ENCODE measurements around the gene RPS8.
"Not testable (repeated sequence)": the region's sequence is repeated elsewhere in the genome, so short reads cannot be mapped to it uniquely, and the experiment has no call there.

Gene RPS8

GRCh38 chr1:44817771-44818495 is 42.6 kb downstream of the RPS8 start:
- H3K36me3 Mint-ChIP-seq (ENCODE audit: low read depth): peaks cover 21% of the 10 kb centered on the region
- peak overlapping the region; percentile 37 for H3K4me3 Mint-ChIP-seq
- peaks cover 57% of the 10 kb centered on the region for H3K4me1 Mint-ChIP-seq
- H3K9me3 Mint-ChIP-seq: no peaks in the 10 kb centered on the region
- H3K27me3 Mint-ChIP-seq: no peaks in the 10 kb centered on the region
- H3K27ac Mint-ChIP-seq: peak overlapping the region; percentile 33
- no peak for ATAC-seq
- DNase-seq: no peak

- H3K27me3 Mint-ChIP-seq: no peaks in the 10 kb centered on the region
- peaks cover 50% of the 10 kb centered on the region for H3K4me1 Mint-ChIP-seq
- DNase-seq (no peak), ATAC-seq (no peak)
- H3K27ac Mint-ChIP-seq: peak overlapping the region; percentile 100
- no peaks in the 10 kb centered on the region for H3K9me3 Mint-ChIP-seq
- H3K4me3 Mint-ChIP-seq: peak overlapping the region; percentile 86
- peaks cover 17% of the 10 kb centered on the region for H3K36me3 Mint-ChIP-seq (ENCODE audit: low read depth)
These were observed 43.9 kb downstream of the RPS8 start for GRCh38 chr1:44819196-44819607.

- H3K27ac Mint-ChIP-seq: peak overlapping the region; percentile 100
These were observed 44.4 kb downstream of the RPS8 start for GRCh38 chr1:44819608-44820327.

DNA sequence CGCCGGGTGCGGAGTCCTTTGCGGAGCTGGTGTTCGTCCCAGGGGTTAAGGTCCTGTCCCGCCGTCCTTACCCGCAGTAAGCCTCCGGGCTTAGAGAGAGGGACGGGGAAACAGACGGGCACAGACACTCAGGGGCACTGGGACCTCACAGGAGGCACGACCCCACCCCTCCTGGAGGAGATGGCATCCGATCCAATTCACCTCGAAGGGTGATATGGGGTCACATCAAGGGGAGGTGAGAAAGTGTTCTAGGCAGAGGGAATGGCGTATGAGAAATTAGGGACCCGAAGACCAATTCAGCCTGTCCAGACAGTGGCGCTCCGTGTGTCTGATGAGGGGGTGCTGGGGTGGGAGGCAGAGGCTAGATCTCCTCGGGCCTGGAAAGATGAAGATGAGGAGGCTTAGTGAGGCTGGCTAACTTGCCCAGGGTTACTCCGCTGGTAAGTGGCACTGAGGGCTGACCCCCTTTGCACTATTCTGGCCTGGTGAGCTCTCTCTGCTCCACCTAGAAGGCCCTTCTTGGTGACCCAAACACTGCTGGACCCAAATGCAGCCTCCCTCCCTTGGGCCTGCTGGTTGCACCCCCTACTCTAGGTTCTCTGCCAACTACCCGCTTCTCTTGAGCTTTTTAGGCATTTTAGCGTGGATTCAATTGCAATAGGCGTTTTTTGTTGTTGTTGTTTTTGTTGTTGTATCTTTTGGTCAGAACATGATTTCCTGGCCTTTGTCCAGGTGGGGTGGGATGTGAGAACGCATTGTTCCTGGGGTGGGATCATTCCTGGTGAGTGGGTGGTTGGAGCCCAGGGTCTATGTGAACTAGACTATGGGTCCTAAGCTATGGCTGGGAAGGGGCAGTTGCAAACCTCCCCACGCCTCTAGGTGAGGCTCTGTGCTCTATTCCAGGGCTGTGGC is 45.2 kb downstream of the RPS8 start:
- Mint-ChIP-seq H3K36me3 (ENCODE audit: low read depth) (peaks cover 8% of the 10 kb centered on the region), H3K27ac (peak overlapping the region; percentile 100), H3K9me3 (no peaks in the 10 kb centered on the region), H3K4me1 (peaks cover 36% of the 10 kb centered on the region), H3K4me3 (peak overlapping the region; percentile 86), H3K27me3 (no peaks in the 10 kb centered on the region)
- no peak for ATAC-seq
- DNase-seq: no peak

More at GRCh38 chr1:44819608-44820327, 44.4 kb downstream of the RPS8 start:
- Mint-ChIP-seq H3K36me3 (ENCODE audit: low read depth) (peaks cover 16% of the 10 kb centered on the region), H3K4me1 (peaks cover 44% of the 10 kb centered on the region), H3K4me3 (peak overlapping the region; percentile 86), H3K27me3 (no peaks in the 10 kb centered on the region), H3K9me3 (no peaks in the 10 kb centered on the region)
- ATAC-seq: peak; percentile 97
- peak; percentile 82 for DNase-seq

- H3K27me3 Mint-ChIP-seq: no peaks in the 10 kb centered on the region
- H3K4me1 Mint-ChIP-seq: peaks cover 35% of the 10 kb centered on the region
- H3K27ac Mint-ChIP-seq: peak overlapping the region; percentile 100
- no peaks in the 10 kb centered on the region for H3K9me3 Mint-ChIP-seq
- H3K36me3 Mint-ChIP-seq (ENCODE audit: low read depth): peaks cover 5% of the 10 kb centered on the region
- DNase-seq (no peak), ATAC-seq (no peak)
- H3K4me3 Mint-ChIP-seq: peak overlapping the region; percentile 86
These were observed 45.9 kb downstream of the RPS8 start for GRCh38 chr1:44821240-44821715.

DNA sequence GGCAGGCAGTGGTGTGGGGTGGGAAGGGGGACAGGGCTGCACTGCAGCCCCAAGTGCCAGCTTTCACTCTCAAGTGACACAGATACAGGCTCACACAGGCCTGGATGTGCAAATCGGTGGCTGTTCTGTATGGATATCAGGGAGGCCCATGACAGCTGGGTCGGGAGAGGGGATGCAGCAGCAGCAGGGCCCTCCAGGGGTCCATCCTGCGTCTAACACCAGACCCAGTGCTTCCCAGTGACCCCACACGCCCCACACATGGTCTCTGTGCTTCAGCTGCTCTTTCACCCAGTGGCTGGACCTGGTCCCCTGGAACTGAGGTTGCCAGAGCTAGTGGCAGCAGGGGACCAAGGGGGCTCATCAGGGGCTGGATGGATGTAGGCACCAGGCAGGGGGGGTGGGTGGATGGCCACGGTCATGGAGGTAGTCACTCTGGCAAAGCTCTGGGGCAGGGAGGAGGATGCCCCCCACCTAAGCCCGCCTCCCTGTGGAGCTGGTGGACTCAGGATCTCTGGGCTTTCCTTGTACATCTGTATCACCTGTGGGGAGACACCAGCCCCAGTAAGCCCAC is 46.9 kb downstream of the RPS8 start:
- H3K36me3 Mint-ChIP-seq (ENCODE audit: low read depth): peaks cover 2% of the 10 kb centered on the region
- peaks cover 34% of the 10 kb centered on the region for H3K4me1 Mint-ChIP-seq
- H3K4me3 Mint-ChIP-seq: no peak overlapping the region
- no peak overlapping the region for H3K27ac Mint-ChIP-seq
- H3K27me3 Mint-ChIP-seq: no peaks in the 10 kb centered on the region
- ATAC-seq: no peak
- no peak for DNase-seq
- H3K9me3 Mint-ChIP-seq: no peaks in the 10 kb centered on the region

GRCh38 chr1:44822981-44823451 is 47.7 kb downstream of the RPS8 start:
- H3K36me3 Mint-ChIP-seq (ENCODE audit: low read depth): no peaks in the 10 kb centered on the region
- ATAC-seq (no peak), DNase-seq (no peak)
- H3K4me1 Mint-ChIP-seq: peaks cover 27% of the 10 kb centered on the region
- no peaks in the 10 kb centered on the region for H3K27me3 Mint-ChIP-seq
- H3K27ac Mint-ChIP-seq: no peak overlapping the region
- no peak overlapping the region for H3K4me3 Mint-ChIP-seq
- H3K9me3 Mint-ChIP-seq: no peaks in the 10 kb centered on the region

DNA sequence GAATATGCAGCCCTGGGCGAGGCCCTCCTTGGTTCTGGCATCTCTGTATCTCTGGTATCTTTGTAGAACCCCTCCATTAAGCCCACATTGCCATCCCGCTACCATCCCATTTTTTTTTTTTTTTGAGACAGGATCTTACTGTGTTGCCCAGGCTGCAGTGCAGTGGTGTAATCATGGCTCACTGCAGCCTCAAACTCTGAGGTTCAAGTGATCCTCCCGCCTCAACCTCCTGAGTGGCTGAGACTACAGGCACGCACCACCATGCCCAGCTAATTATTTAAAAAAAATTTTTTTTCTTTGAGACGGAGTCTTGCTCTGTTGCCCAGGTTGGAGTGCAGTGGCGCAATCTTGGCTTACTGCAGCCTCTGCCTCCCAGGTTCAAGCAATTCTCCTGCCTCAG is 49.1 kb downstream of the RPS8 start:
- H3K27ac Mint-ChIP-seq: not testable (repeated sequence)

GRCh38 chr1:44826375-44827196 is 51.2 kb downstream of the RPS8 start:
- H3K36me3 Mint-ChIP-seq (ENCODE audit: low read depth): no peaks in the 10 kb centered on the region
- no peak for ATAC-seq
- no peak for DNase-seq
- H3K27ac Mint-ChIP-seq: no peak overlapping the region
- H3K4me1 Mint-ChIP-seq: no peaks in the 10 kb centered on the region
- no peaks in the 10 kb centered on the region for H3K27me3 Mint-ChIP-seq
- H3K9me3 Mint-ChIP-seq: no peaks in the 10 kb centered on the region
- no peak overlapping the region for H3K4me3 Mint-ChIP-seq

More for the DNA sequence above, 49.1 kb downstream of the RPS8 start:
- not testable (repeated sequence) for ATAC-seq; H3K27me3 Mint-ChIP-seq; DNase-seq; H3K4me3 Mint-ChIP-seq; H3K9me3 Mint-ChIP-seq; H3K36me3 Mint-ChIP-seq (ENCODE audit: low read depth)
- H3K4me1 Mint-ChIP-seq: peaks cover 15% of the 10 kb centered on the region

DNA sequence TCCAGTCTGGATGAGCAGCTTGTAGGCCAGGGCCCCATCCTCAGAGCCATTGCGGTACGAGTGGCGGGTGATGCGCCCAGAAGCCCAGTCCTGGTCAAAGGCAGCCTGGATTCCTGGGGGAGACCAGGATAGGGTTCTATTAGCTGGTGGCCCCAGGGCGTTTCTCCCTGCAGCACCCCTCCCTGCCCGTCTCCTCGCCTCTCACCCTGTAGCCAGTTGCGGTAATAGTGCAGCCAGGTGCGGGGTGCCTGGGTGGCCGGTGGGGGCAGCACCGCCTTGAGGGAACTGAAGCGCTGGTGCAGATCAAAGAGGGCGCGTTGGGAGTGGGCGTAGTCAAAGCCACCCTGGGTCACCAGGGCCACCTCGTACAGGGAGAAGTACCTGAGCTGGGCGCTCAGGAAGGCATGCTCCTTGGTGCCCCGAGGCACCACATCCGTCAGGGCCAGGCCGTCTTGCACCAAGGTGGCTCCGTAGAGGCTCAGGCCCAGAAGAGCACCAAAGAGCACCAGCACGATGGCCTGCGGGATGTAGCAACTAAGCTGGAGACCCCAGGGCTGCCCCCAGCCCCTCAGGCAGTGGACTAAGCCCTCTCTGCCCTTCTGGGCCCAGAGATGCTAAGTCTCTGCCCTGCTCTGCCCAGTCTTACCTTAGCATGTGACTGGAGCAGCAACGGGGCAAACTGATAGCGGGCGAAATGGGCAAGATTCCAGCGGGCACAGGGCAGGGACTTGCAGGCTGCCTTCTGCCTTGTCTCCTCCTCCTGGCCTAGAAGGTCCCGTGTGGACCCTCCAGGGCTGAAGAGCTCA is 52.1 kb downstream of the RPS8 start:
- ATAC-seq (no peak), DNase-seq (no peak)
- no peaks in the 10 kb centered on the region for H3K36me3 Mint-ChIP-seq (ENCODE audit: low read depth)
- H3K27me3 Mint-ChIP-seq: no peaks in the 10 kb centered on the region
- no peaks in the 10 kb centered on the region for H3K9me3 Mint-ChIP-seq
- no peak overlapping the region for H3K27ac Mint-ChIP-seq
- no peak overlapping the region for H3K4me3 Mint-ChIP-seq
- H3K4me1 Mint-ChIP-seq: no peaks in the 10 kb centered on the region

DNA sequence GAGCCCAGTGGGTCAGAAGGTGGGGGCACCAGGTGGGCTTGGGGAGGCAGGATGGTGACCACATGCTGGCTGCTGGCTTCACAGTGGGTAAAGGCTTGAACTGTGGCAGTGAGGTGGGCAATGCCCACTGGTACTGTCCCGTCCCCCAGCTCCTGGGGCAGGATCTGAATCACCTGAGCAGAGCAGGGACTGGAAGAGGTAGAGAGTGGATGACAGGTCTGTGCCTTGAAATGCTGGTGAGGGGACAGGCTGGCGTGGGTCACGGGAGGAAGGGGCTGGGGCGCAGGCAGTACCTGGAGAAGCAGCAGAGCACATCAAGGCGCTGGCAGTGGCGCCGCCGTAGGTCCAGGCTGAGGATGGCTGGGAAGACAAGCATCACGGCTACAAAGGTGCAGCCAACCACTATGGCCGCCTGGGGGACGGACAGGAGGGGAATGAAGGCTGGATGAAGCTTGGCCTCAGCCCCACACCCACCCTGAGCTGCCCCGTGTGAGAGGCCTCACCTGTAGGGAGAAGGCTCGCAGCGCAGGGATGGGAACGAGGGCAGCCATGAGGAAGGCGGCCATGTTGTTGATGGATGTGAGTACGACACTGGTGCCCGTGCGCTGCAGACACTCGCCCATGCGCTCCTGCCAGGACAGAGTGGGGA is 52.8 kb downstream of the RPS8 start:
- Mint-ChIP-seq H3K27ac (no peak overlapping the region), H3K36me3 (ENCODE audit: low read depth) (no peaks in the 10 kb centered on the region), H3K9me3 (no peaks in the 10 kb centered on the region), H3K4me3 (no peak overlapping the region), H3K27me3 (no peaks in the 10 kb centered on the region), H3K4me1 (no peaks in the 10 kb centered on the region)
- ATAC-seq: no peak
- no peak for DNase-seq
